Choroid plexus epithelial cell (primary cell): ENCODE results near the gene KRTAP5-8.

Experiments
- DNase-seq: peaks from one replicate; pipeline ENCODE4 v3.0.0-alpha.2; 2010; ENCODE audit warnings: low read depth
- H3K4me3 ChIP-seq: 2 replicates; pipeline ENCODE4 v1.5.1; 2011; ENCODE audit warnings: low read depth, mild to moderate bottlenecking, control low read depth, low read length, moderate library complexity
- TF ChIP-seq, protein P1 (sequence below): conservative IDR thresholded peaks from 2 replicates; pipeline ENCODE4 v1.5.1; 2011; ENCODE audit warnings: low read depth, mild to moderate bottlenecking, control low read depth, inconsistent platforms, low read length, moderate library complexity

KRTAP5-8 gene

DNA sequence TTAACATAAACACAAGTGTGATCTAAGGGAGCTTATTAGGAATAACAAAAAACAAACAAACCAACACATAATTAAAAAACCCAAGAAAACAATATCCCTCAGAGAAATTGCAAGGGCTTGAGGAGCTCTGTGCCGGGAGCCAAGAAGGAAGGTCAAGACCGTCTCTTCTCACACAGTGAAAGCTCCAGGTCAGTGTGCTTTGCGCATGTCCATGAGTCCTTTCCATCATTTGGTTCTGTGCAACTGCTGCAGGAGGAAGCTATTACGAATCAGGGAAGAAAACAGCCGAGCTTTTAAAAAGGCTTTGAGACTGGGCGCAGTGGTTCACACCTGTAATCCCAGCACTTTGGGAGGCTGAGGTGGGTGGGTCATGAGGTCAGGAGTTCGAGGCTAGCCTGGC lies 4.6 kb downstream of the KRTAP5-8 start:
- H3K4me3 ChIP-seq, result no peak overlapping the region
- TF ChIP-seq, protein P1, sequence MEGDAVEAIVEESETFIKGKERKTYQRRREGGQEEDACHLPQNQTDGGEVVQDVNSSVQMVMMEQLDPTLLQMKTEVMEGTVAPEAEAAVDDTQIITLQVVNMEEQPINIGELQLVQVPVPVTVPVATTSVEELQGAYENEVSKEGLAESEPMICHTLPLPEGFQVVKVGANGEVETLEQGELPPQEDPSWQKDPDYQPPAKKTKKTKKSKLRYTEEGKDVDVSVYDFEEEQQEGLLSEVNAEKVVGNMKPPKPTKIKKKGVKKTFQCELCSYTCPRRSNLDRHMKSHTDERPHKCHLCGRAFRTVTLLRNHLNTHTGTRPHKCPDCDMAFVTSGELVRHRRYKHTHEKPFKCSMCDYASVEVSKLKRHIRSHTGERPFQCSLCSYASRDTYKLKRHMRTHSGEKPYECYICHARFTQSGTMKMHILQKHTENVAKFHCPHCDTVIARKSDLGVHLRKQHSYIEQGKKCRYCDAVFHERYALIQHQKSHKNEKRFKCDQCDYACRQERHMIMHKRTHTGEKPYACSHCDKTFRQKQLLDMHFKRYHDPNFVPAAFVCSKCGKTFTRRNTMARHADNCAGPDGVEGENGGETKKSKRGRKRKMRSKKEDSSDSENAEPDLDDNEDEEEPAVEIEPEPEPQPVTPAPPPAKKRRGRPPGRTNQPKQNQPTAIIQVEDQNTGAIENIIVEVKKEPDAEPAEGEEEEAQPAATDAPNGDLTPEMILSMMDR, result no peak
- no peak for DNase-seq

DNA sequence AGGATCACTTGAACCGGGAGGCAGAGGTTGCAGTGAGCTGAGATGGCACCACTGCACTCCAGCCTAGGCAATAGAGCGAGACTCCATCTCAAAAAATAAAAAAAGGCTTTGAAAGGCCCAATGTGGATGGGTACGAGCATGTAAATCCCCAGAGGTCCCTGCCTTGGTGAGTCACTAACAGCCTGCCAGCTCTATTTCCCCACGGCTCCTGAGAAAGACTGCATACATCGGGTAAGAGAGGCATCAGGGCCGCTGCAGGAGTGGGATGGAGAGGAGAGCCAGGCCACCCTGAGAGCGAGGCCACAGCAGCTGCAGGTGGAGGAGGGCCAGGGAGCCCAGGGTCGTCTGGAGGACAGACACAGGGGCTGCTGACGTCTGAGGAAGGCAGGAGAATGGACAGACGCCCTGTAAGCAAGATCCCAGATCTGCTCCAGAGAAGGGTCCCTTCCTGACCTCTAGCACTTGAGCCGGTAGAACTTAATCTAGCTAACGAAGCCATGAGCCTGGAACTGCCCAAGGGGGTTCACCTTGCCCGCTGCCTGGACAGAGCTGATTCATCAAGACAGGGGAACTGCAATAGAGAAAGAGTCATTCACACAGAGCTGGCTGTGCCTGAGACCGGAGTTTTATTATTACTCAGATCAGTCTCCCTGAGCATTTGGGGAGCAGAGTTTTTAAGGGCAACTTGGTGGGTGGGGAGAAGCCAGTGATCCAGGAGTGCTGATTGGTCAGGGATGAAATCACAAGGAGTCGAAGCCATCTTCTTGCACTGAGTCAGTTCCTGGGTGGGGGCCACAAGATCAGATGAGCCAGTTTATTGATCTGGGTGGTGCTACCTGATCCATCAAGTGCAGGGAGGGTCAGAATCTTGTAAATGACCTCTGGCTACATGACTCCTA lies 5.3 kb downstream of the KRTAP5-8 start:
- TF ChIP-seq, protein P1, result no peak
- no peak overlapping the region for H3K4me3 ChIP-seq
- DNase-seq, result no peak

DNA sequence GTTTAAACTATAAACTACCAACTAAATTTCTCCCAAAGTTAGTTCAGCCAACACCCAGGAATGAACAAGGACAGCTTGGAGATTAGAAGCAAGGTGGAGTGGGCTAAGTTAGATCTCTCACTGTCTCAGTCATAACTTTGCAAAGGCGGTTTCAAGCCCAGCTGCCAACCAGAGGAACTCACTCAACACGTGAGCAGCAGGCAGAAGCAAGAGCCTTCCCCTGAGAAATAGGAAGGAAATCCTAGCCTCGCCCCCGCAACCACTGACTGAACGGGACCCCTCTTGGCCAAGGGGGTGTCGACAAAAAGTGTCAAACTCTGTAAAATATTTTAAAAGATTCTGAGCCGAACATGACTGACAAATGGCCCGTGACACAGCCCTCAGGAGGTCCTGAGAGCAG lies 6.0 kb downstream of the KRTAP5-8 start:
- no peak overlapping the region for H3K4me3 ChIP-seq
- TF ChIP-seq, protein P1, result no peak
- no peak for DNase-seq

DNA sequence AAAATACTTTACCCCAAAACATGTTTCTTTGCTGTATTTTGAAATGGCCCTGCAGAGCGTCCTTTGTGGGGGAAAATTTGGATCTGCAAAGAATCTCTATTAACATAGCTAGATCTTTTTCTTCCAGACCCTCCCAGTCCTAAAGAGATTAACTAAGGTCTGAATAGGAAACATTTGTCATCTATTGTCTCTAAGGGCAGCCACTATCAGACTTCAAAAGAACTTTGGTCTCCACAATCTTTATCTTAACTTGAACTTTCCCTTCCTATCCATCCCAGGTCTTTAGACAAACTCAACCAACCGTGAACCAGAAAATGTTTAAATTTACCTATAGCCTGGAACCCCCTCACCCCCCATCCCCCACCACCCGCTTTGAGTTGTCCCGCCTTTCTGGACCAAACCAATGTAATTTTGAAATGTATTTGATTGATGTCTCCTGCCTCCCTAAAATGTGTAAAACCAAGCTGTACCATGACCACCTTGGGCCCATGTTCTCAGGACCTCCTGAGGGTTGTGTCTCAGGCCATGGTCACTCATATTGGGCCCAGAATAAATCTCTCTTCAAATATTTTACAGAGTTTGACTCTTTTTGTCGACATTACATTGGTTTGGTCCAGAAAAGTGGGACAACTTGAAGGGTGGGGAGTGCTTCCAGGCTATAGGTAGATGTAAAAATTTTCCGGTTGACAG lies 6.8 kb downstream of the KRTAP5-8 start:
- DNase-seq, result no peak
- TF ChIP-seq, protein P1, result no peak
- no peak overlapping the region for H3K4me3 ChIP-seq

DNA sequence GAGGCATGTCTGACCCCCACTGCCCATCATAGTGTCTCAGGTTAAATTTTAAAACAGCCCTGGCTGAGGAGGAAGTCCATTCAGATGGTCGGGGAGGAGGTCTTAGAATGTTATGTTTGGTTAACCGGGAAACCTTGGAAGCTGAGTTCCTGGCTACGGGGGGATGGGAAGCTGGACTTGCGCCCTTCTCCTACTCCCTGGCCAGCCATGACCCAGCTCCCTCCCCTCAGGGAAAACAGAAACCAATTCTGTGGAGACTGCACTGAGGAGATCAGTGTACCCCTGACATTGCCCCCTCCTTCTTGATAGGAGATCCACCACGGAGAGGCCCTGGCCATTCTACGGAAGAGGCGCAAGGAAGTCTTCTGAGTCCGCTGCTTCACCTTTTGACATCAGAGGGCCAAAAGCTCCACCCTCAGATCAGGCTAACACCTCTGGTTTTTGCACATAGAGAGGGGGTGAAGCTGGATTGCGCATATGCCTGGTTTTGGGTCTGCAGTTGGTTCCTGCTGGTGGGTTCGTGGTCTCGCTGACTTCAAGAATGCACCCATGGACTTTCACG lies 7.7 kb downstream of the KRTAP5-8 start:
- no peak for DNase-seq
- TF ChIP-seq, protein P1, result no peak
- H3K4me3 ChIP-seq, result no peak overlapping the region

DNA sequence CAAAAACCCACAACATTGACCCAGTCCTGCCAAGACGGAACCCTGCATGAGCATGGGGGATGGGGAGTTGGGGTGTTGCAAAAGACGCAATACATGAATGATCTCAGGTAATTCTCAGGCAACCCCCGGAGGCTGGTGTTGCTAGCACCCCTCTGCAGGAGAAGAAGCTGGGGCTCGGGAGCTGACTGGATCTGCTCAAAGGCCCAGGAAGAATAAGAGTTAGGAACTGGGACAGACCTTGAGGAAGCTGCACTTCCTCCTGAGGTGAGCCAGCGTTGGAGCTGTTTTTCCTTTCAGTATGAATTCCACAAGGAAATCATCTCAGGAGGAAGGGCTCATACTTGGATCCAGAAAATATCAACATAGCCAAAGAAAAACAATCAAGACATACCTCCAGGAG lies 10.3 kb downstream of the KRTAP5-8 start, which contains the start of gene KRTAP5-9:
TSS of gene KRTAP5-9 (plus strand) at position 301 of the 400 bp plus-strand sequence. CDS start 238 bp downstream, outside the sequence.
- TF ChIP-seq, protein P1, result no peak
- no peak within 1 kb of the TSS for H3K4me3 ChIP-seq
- no peak for DNase-seq
